ENCODE measurements around the gene NHS. TPM values are rescaled to one million over a fixed set of nuclear protein-coding genes. Genes with fewer than 3 reads are reported as not detected.

Gene NHS
- total RNA-seq, 1 donor from 2014 or later = 6.6 TPM

DNA sequence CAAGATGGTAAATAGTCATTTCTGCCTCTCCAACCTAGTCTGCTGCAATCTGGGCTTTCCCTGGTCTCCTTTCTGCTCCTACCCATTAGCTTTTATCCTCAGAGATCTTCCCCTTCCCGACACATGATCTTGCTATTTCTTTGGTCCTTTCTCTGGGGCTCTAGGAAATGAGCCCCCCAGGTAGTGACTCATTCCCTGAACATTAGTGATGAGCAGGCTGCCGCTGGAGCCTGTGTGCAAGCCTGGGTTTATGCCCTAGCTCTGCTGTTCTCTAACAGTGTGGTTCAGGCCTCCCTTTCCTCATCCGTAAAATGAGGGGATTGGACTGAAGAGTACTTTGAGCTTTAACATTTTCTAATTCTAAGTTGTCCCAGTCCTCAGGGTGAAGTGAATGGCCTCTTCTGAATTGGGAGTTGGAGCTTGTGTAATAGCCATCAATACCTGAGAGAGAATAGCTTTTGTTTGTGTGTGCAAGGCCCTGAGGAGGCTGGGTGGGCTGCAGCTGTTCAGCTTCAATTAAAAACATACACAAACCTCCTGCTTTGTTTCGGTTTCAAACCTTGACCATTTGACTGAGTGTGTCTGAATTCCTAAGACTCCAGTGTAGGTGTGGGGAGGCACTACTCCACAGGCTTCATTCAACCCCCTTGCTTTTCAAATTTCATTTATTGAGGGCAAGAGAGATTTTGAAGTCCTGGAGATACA lies 246.7 kb downstream of the NHS start:
- H3K27me3 Mint-ChIP-seq (ENCODE audit: low read depth, unreplicated experiment) = no peaks in the 10 kb centered on the region
- no peaks in the 10 kb centered on the region for H3K36me3 Mint-ChIP-seq (ENCODE audit: low read depth, unreplicated experiment)
- H3K27ac ChIP-seq (ENCODE audit: low read depth, low read length) = no peak overlapping the region
- H3K4me1 ChIP-seq (ENCODE audit: insufficient read depth, low read length) = peaks cover 6% of the 10 kb centered on the region
- peak; percentile 43 for FAIRE-seq
- no peak overlapping the region for H3K4me3 Mint-ChIP-seq (ENCODE audit: unreplicated experiment)
- no peak overlapping the region for H3K4me3 ChIP-seq (ENCODE audit: insufficient read depth, low read depth, low read length)
- H3K9ac ChIP-seq (ENCODE audit: low read length) = no peak overlapping the region
- H3K27me3 ChIP-seq (ENCODE audit: insufficient read depth, low read length) = no peaks in the 10 kb centered on the region
- no peak for DNase-seq (ENCODE audit: low read depth)
- peak overlapping the region; percentile 19 for H3K4me2 ChIP-seq (ENCODE audit: low read length)
- H3K4me1 Mint-ChIP-seq (ENCODE audit: low read depth, unreplicated experiment) = peaks cover 10% of the 10 kb centered on the region
- no peaks in the 10 kb centered on the region for H3K9me3 ChIP-seq (ENCODE audit: insufficient read depth, low read depth, low read length)
- TF ChIP-seq CTCF (IDR thresholded peaks at IDR 0.05; ENCODE audit: insufficient read depth, low read depth, low read length) (no peak), EZH2 (IDR thresholded peaks at IDR 0.05; ENCODE audit: insufficient read depth, low read length) (no peak)
- H3K27ac Mint-ChIP-seq (ENCODE audit: unreplicated experiment) = no peak overlapping the region
- no peaks in the 10 kb centered on the region for H3K79me2 ChIP-seq (ENCODE audit: insufficient read depth, low read length)
- H3K9me3 Mint-ChIP-seq (ENCODE audit: unreplicated experiment) = no peaks in the 10 kb centered on the region
- no peaks in the 10 kb centered on the region for H3K36me3 ChIP-seq (ENCODE audit: insufficient read depth, low read length)
- no peak overlapping the region for H2AFZ ChIP-seq (ENCODE audit: low read depth, low read length)
- H4K20me1 ChIP-seq (ENCODE audit: insufficient read depth, low read length) = peaks cover 10% of the 10 kb centered on the region

DNA sequence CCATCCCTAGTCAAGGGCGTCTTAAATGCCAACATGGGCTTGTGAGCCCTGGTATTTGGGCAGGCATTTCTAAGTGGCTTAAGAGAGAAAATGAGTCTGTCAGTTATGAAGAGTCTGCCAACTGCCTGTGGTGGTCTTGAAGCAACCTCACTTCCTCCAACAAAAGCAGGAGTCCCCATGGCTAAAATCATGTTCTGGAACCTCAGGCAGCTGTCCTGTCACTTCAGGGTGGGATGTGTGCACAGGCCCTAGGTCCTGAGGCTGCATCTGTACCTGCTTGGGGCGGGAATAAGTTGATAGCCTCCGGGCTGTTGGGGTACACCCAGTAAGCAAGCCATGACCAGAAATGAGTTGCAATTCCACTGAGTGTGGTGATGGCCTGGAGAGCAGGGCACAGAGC lies 247.3 kb downstream of the NHS start:
- H3K4me3 ChIP-seq (ENCODE audit: insufficient read depth, low read depth, low read length) = no peak overlapping the region
- Mint-ChIP-seq H3K36me3 (ENCODE audit: low read depth, unreplicated experiment) (no peaks in the 10 kb centered on the region), H3K4me3 (ENCODE audit: unreplicated experiment) (no peak overlapping the region), H3K27me3 (ENCODE audit: low read depth, unreplicated experiment) (no peaks in the 10 kb centered on the region), H3K4me1 (ENCODE audit: low read depth, unreplicated experiment) (peaks cover 16% of the 10 kb centered on the region), H3K9me3 (ENCODE audit: unreplicated experiment) (no peaks in the 10 kb centered on the region), H3K27ac (ENCODE audit: unreplicated experiment) (no peak overlapping the region)
- no peak overlapping the region for H3K27ac ChIP-seq (ENCODE audit: low read depth, low read length)
- no peak for DNase-seq (ENCODE audit: low read depth)
- no peaks in the 10 kb centered on the region for H3K9me3 ChIP-seq (ENCODE audit: insufficient read depth, low read depth, low read length)
- no peak overlapping the region for H3K4me2 ChIP-seq (ENCODE audit: low read length)
- no peak overlapping the region for H2AFZ ChIP-seq (ENCODE audit: low read depth, low read length)
- peaks cover 6% of the 10 kb centered on the region for H3K4me1 ChIP-seq (ENCODE audit: insufficient read depth, low read length)
- H3K36me3 ChIP-seq (ENCODE audit: insufficient read depth, low read length) = no peaks in the 10 kb centered on the region
- no peak overlapping the region for H3K9ac ChIP-seq (ENCODE audit: low read length)
- peak; percentile 54 for FAIRE-seq
- H4K20me1 ChIP-seq (ENCODE audit: insufficient read depth, low read length) = peaks cover 14% of the 10 kb centered on the region
- no peaks in the 10 kb centered on the region for H3K79me2 ChIP-seq (ENCODE audit: insufficient read depth, low read length)
- TF ChIP-seq EZH2 (IDR thresholded peaks at IDR 0.05; ENCODE audit: insufficient read depth, low read length) = no peak
- TF ChIP-seq CTCF (IDR thresholded peaks at IDR 0.05; ENCODE audit: insufficient read depth, low read depth, low read length) = no peak
- no peaks in the 10 kb centered on the region for H3K27me3 ChIP-seq (ENCODE audit: insufficient read depth, low read length)

DNA sequence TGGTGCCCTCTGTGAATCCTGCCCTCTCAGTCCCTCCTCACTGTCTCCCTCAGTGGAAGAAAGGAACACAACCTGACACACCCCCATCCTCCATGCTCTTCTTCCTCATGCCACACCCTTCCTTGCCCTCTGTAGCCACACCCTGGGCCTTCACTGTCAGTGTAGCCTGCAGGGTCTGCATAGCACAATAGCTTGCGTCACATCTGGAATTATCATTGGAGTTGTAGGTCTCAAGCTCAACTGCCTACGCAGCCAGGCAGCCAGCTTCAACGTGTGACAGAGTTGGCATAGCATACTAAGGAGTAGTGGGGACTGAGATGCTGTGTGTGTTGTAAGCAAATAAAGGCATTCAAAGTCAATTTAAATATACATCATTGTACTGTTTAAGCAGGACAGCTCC lies 248.8 kb downstream of the NHS start:
- Histone ChIP-seq H3K27ac (ENCODE audit: low read depth, low read length) (no peak overlapping the region), H3K79me2 (ENCODE audit: insufficient read depth, low read length) (peaks cover 2% of the 10 kb centered on the region), H3K4me1 (ENCODE audit: insufficient read depth, low read length) (peaks cover 6% of the 10 kb centered on the region), H3K36me3 (ENCODE audit: insufficient read depth, low read length) (no peaks in the 10 kb centered on the region), H2AFZ (ENCODE audit: low read depth, low read length) (no peak overlapping the region), H4K20me1 (ENCODE audit: insufficient read depth, low read length) (peaks cover 15% of the 10 kb centered on the region), H3K27me3 (ENCODE audit: insufficient read depth, low read length) (no peaks in the 10 kb centered on the region), H3K4me2 (ENCODE audit: low read length) (no peak overlapping the region), H3K9ac (ENCODE audit: low read length) (no peak overlapping the region), H3K9me3 (ENCODE audit: insufficient read depth, low read depth, low read length) (no peaks in the 10 kb centered on the region), H3K4me3 (ENCODE audit: insufficient read depth, low read depth, low read length) (no peak overlapping the region)
- H3K4me3 Mint-ChIP-seq (ENCODE audit: unreplicated experiment) = no peak overlapping the region
- DNase-seq (ENCODE audit: low read depth) (no peak), FAIRE-seq (peak; percentile 71)
- H3K36me3 Mint-ChIP-seq (ENCODE audit: low read depth, unreplicated experiment) = no peaks in the 10 kb centered on the region
- H3K4me1 Mint-ChIP-seq (ENCODE audit: low read depth, unreplicated experiment) = peaks cover 19% of the 10 kb centered on the region
- no peaks in the 10 kb centered on the region for H3K27me3 Mint-ChIP-seq (ENCODE audit: low read depth, unreplicated experiment)
- H3K9me3 Mint-ChIP-seq (ENCODE audit: unreplicated experiment) = no peaks in the 10 kb centered on the region
- H3K27ac Mint-ChIP-seq (ENCODE audit: unreplicated experiment) = no peak overlapping the region
- no peak for TF ChIP-seq CTCF (IDR thresholded peaks at IDR 0.05; ENCODE audit: insufficient read depth, low read depth, low read length)
- TF ChIP-seq EZH2 (IDR thresholded peaks at IDR 0.05; ENCODE audit: insufficient read depth, low read length) = no peak
